Measurements from ENCODE around the gene TEX13D. TPM values are rescaled to one million over a fixed set of nuclear protein-coding genes. Genes with fewer than 3 reads are reported as not detected.

The TEX13D gene
- total RNA-seq, 1 experiment from 2014 or later, result not detected

DNA sequence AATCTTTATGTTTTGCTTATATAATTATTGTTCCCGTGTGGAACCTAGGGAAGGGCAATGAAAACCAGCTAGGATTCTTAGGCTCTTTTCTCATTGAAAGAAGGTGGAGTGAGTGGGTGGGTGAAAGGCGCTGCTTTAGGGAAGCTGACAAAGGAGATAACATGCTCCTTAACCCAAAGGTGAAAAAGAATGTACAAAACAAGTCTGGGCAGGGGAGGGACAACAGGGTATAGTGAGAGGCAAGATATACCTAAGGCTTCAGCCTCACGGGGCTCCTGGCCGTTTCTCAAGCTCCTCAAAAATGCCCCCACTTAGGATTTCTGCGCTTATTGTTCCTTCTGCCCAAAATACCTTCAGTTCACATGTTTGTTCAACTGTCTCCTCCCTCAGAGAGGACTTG, 15.7 kb downstream of the TEX13D start:
- DNase-seq (ENCODE audit: low read depth), result no peak

GRCh38 chrX:124348885-124349453, 16.5 kb downstream of the TEX13D start:
- no peak for DNase-seq (ENCODE audit: low read depth)

DNA sequence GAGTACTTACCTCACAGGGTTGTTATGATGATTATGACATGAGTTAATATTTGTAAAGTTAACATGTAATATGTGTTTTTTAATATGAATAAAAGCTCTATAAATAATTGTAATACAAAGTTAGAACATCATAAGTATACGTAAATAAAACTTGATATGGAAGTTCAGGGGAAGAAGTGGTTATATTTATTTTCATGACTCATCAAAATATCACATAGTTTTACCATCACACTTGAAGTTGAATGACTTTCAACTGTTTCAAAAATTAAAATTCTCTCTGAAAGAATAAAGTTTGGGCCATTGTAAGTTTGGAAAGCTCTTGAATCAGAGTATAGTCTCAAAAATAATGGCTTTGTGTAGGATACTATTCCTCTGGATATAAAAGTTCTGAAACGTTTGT, 22.2 kb downstream of the TEX13D start:
- DNase-seq (ENCODE audit: low read depth), result no peak

DNA sequence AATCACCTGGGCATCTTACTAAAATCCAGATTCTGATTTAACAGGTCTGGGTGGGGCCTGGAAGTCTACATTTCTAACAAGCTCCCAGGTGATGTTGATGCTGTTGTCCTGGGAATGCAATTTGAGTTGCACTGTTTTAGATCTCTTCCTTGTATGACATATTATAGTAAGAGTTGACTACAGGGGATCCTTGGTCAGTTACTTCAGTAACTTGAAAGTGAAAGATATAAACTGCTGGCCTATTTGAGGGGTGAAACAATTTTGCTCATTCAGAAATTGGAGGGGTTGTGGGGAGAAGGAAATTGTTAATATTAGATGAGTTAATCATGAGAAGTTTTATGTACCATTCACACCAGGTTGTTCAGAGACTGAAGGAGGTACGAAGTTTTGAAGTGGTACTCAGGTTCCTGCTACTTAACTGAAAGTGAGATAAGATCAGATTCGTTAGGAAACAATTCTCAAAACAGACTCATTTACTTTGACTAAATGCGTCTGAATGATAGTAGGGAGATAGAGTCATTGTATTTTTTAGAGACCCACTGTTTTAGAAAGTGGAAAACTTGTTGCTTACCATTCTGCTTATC, 26.4 kb downstream of the TEX13D start:
- no peak for DNase-seq (ENCODE audit: low read depth)

DNA sequence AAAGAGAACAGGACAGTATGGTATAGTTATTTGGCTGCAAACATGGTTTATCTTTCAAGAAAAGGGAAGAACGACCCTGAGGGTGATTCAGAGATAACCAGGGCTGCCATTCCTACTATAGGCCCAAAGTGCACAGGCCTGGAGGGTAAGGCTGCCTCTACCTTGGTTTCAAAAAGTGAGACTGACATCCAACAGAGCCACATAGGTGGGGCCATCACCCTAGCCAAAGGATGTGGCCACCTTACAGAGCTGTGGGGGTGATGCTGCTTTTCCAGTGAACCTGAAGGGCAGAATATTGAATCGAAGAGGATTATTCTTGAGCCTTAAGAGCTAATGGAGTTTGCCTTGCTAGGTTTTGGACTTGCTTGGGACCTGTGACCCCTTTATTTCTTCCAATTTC, 29.6 kb downstream of the TEX13D start:
- DNase-seq (ENCODE audit: low read depth), result no peak

- no peak for DNase-seq (ENCODE audit: low read depth)
Measured at GRCh38 chrX:124362761-124363160, 30.3 kb downstream of the TEX13D start.

- DNase-seq (ENCODE audit: low read depth), result no peak
Measured at GRCh38 chrX:124369722-124370121, 37.3 kb downstream of the TEX13D start.

DNA sequence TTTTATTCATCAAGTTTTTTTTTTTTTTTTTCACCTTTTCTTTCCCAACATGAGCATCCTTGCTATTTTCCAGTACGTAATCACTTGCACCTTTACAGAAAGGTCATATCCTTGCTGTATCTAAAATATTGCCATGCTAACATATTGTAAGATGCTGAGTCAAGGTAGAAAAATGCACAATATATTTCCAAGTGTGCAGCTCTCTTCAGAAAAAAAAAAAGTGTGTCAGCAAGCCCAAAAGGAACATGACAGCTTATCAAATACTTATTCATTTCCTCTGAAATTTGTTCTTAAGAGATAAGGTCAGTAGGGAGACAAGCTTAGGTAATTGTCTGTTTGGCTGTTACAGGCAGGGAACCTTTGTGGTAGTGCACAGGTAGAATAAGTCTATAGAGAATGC, 40.9 kb downstream of the TEX13D start:
- DNase-seq (ENCODE audit: low read depth), result no peak

- no peak for DNase-seq (ENCODE audit: low read depth)
Measured at GRCh38 chrX:124378643-124379042, 46.2 kb downstream of the TEX13D start.

GRCh38 chrX:124383354-124383753, 50.9 kb downstream of the TEX13D start:
- DNase-seq (ENCODE audit: low read depth), result peak; percentile 3

DNA sequence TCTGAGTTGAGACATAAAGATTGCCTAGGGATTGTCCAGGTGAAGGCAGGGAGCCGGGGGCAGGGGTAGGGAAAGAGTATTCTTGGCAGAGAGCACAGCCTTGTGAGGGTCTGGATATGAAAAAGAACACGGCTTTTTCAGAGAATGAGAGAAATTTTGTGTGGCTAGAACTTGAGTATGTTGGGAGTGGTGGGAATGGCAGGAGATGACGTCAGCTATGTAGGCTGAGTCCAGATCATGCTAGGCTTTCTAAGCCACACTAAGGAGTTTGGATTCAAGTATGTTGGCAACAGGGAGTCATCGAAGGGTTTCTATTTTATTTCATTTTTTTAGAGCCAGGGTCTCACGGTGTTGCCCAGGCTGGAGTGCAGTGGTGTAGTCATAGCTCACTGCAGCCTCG, 53.9 kb downstream of the TEX13D start:
- no peak for DNase-seq (ENCODE audit: low read depth)

Other genes starting within 250 kb of the TEX13D start
- not detected in 2 replicates for gene SH2D1A, start 13.9 kb downstream of the TEX13D start, total RNA-seq (2014; rRNA removed; shearing (Covaris generic))